T-helper 1 cell treated with Interleukin-12 subunit alpha and Interleukin-12 subunit beta and Interleukin-4 antibody, amounts not matched to agents 30 μg/mL and 1 μg/mL, for 36 hours (primary cell): ENCODE data around the gene DVL3.
"Not testable (repeated sequence)": the region's sequence is repeated elsewhere in the genome, so short reads cannot be mapped to it uniquely, and the experiment has no call there.

Source experiments
- H3K27ac Mint-ChIP-seq: one replicate; pipeline ENCODE4 v1.8.0; 2021; ENCODE audit warnings: mild to moderate bottlenecking, mixed read lengths
- H3K27me3 Mint-ChIP-seq: one replicate; pipeline ENCODE4 v1.8.0; 2021; ENCODE audit warnings: low read depth, mixed read lengths
- H3K36me3 Mint-ChIP-seq: one replicate; pipeline ENCODE4 v1.8.0; 2021; ENCODE audit warnings: low read depth, mixed read lengths
- H3K4me1 Mint-ChIP-seq: one replicate; pipeline ENCODE4 v1.8.0; 2021; ENCODE audit warnings: low read depth, mixed read lengths
- H3K4me3 Mint-ChIP-seq: one replicate; pipeline ENCODE4 v1.8.0; 2021; ENCODE audit warnings: mild to moderate bottlenecking, moderate library complexity, mixed read lengths
- H3K9me3 Mint-ChIP-seq: one replicate; pipeline ENCODE4 v1.8.0; 2021; ENCODE audit warnings: mixed read lengths

The DVL3 gene

DNA sequence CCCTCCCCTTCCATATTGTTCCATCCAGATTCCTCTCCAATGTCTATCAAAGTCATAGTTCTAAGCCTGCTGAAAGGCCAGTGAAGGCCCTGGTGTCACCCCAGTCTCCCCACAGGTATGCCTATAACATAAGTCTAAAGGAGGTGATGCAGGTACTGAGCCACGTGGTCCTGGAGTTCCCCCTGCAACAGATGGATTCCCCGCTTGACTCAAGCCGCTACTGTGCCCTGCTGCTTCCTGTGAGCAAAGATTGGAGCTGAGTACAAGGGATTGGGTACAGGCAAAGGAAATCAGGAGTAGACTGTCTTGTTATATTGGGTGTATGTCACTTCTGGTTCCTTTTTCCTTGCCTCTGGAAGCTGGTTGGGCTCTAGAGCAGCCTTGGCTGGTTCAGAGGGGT is 11.8 kb upstream of the DVL3 start:
- H3K4me3 Mint-ChIP-seq = no peak overlapping the region
- peaks cover 3% of the 10 kb centered on the region for H3K4me1 Mint-ChIP-seq
- no peaks in the 10 kb centered on the region for H3K27me3 Mint-ChIP-seq
- H3K27ac Mint-ChIP-seq = no peak overlapping the region
- no peaks in the 10 kb centered on the region for H3K9me3 Mint-ChIP-seq
- H3K36me3 Mint-ChIP-seq = peaks cover 29% of the 10 kb centered on the region

DNA sequence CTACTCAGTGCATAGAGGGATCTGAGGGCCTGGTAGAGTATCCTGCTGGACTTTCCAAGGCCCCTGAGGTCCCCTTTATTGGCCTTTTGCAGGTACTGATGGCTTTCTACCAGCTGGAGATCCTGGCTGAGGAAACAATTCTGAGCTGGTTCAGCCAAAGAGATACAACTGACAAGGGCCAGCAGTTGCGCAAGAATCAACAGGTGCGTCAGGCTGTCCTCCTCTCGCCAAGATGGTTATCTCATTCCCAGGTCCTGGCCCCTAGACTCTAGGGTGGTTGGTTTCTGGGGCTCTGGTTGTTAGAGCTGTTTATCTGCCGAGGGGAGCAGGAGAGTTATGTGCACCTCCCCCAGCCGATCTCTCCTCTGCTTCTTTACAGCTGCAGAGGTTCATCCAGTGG is 10.7 kb upstream of the DVL3 start:
- Mint-ChIP-seq H3K36me3 (peaks cover 29% of the 10 kb centered on the region), H3K9me3 (no peaks in the 10 kb centered on the region), H3K27me3 (no peaks in the 10 kb centered on the region), H3K27ac (no peak overlapping the region), H3K4me1 (peaks cover 3% of the 10 kb centered on the region), H3K4me3 (no peak overlapping the region)

DNA sequence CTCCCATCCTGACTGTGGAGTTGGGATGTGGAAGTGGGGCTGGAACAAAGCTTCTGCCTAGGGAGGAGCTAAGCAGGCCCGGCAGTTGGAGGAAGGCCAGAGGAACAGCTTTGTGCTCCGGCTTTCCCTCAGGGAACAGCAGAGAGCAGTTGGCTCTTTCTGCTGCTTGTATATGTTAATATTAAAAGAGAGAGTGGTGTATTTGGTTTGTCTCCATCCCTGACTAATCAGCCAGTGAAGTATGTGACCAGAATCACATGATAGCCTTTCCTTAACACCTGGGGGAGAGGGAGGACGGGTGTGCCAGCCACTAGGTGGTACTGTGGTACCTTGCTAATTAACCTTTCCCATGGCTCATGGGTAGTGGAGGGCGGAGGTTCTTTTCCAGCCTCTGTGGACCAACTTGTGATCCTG is 10.1 kb upstream of the DVL3 start:
- Mint-ChIP-seq H3K9me3 (no peaks in the 10 kb centered on the region), H3K36me3 (peaks cover 27% of the 10 kb centered on the region), H3K27ac (no peak overlapping the region), H3K4me1 (peaks cover 3% of the 10 kb centered on the region), H3K4me3 (no peak overlapping the region), H3K27me3 (no peaks in the 10 kb centered on the region)

DNA sequence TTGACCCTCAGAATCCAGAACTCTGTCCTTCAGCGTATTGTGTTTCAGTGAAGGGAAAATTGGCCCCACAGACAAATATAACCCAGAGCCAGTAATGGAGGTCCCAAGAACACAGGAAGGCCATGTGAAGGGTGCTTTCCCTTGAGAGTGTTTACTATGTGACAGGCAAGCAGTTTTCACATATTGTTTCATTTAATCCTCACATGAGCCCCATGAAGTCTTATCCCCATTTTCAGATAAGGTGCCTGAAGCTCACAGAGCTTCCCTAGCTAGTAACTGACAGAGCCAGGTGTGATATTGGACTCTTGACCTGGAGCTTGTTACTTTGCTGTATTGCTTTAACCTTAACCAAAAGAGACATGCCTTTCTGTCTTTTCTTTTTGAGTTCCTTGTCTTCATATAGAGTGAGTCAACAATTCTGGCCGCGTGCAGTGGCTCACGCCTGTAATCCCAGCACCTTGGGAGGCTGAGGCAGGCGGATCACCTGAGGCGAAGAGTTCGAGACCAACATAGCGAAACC is 9.4 kb upstream of the DVL3 start:
- H3K27ac Mint-ChIP-seq = no peak overlapping the region

DNA sequence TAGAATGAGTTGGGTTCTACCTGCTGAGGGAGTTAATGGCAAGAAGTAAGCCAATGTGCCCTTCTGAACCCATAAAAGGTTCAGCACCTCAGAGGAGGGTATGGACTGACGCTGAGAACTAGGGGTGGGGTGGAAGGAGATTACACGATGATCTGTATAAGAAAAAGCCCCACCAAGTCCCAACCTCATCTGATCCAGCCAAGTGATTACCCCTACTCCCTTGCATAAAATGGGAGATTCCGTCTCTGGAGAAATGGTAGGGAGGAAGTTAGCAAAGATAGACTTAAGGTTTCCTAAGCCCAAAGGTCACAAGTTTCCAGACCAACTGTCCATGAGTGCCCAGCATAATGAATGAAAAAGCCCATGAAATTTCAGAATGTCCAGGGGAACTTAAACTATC is 7.1 kb upstream of the DVL3 start:
- Mint-ChIP-seq H3K4me3 (no peak overlapping the region), H3K27ac (no peak overlapping the region), H3K4me1 (no peaks in the 10 kb centered on the region), H3K36me3 (peaks cover 10% of the 10 kb centered on the region), H3K27me3 (no peaks in the 10 kb centered on the region), H3K9me3 (no peaks in the 10 kb centered on the region)

More for the DNA sequence above, 9.4 kb upstream of the DVL3 start:
- peaks cover 3% of the 10 kb centered on the region for H3K4me1 Mint-ChIP-seq
- peaks cover 22% of the 10 kb centered on the region for H3K36me3 Mint-ChIP-seq
- no peak overlapping the region for H3K4me3 Mint-ChIP-seq
- H3K27me3 Mint-ChIP-seq = no peaks in the 10 kb centered on the region
- H3K9me3 Mint-ChIP-seq = no peaks in the 10 kb centered on the region

DNA sequence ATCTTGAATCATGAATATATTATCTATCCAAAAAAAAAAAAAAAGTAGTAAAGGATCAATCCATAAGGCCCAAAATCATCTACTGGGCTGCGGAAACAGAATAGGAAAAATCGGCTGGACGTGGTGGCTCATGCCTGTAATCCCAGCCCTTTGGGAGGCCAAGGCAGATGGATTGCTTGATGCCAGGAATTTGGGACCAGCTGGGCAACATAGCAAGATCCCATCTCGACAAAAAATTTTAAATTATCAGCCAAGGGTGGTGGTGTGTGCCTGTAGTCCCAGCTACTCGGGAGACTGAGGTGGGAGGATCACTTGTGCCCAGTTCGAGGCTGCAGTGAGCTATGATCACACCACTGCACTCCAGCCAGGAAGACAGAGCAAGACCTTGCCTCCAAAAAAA is 6.1 kb upstream of the DVL3 start:
- H3K9me3 Mint-ChIP-seq = no peaks in the 10 kb centered on the region
- no peak overlapping the region for H3K27ac Mint-ChIP-seq

DNA sequence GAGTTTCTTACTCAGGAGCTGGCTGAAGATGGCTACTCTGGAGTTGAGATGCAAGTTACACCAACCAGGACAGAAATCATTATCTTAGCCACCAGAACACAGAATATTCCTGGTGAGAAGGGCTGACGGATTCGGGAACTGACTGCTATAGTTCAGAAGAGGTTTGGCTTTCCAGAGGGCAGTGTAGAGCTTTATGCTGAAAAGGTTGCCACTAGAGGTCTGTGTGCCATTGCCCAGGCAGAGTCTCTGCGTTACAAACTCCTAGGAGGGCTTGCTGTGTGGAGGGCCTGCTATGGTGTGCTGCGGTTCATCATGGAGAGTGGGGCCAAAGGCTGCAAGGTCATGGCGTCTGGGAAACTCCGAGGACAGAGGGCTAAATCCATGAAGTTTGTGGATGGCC is 5.4 kb upstream of the DVL3 start:
- not testable (repeated sequence) for H3K9me3 Mint-ChIP-seq, H3K36me3 Mint-ChIP-seq, H3K4me1 Mint-ChIP-seq

More for the DNA sequence above, 6.1 kb upstream of the DVL3 start:
- H3K4me1 Mint-ChIP-seq = no peaks in the 10 kb centered on the region
- H3K27me3 Mint-ChIP-seq = no peaks in the 10 kb centered on the region
- H3K36me3 Mint-ChIP-seq = peaks cover 6% of the 10 kb centered on the region
- H3K4me3 Mint-ChIP-seq = no peak overlapping the region

DNA sequence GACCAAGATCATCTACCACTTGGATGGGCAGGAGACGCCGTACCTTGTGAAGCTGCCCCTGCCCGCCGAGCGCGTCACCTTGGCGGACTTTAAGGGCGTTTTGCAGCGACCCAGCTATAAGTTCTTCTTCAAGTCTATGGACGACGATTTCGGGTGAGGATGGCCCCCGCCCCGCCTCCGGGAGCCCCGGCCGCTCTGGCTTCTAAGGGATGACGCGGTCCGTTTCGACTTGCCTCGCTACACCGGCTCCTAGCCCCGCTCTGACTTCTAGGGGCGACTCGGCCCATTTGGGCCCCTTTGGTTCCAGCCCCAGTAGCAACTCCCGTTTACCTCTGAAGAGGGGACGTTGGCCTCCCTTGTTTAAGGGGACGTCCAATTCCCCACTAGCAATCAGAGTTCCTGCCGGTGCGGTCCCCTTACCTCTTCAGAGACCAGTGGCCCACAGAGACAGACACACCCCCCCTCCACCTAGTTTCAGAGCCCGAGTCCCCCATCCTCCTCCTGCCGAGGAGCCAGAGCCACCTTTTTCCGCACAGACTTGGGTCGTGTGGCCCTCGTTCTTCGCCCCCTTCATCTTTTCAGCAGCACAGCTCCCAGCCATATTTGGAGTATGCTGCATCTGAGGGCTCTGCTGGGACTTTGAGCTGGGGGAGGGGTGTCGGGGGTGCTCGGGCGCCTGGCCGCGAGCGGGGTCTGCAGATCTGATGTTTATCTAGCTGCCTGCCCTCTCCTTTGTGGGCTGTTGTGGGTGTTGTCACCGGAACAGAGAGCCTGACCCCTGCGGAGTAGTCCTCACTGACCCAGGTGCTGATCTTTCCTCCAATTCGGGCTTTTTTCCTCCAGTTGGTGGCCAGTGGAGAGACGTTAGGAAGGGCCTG is 706 bp downstream of the DVL3 start:
- H3K27me3 Mint-ChIP-seq = no peaks in the 10 kb centered on the region
- no peaks in the 10 kb centered on the region for H3K9me3 Mint-ChIP-seq
- peak overlapping the region; percentile 92 for H3K4me3 Mint-ChIP-seq
- peaks cover 20% of the 10 kb centered on the region for H3K4me1 Mint-ChIP-seq
- H3K27ac Mint-ChIP-seq = peak overlapping the region; percentile 80
- peaks cover 1% of the 10 kb centered on the region for H3K36me3 Mint-ChIP-seq

More for the DNA sequence above, 5.4 kb upstream of the DVL3 start:
- not testable (repeated sequence) for H3K4me3 Mint-ChIP-seq, H3K27me3 Mint-ChIP-seq, H3K27ac Mint-ChIP-seq

DNA sequence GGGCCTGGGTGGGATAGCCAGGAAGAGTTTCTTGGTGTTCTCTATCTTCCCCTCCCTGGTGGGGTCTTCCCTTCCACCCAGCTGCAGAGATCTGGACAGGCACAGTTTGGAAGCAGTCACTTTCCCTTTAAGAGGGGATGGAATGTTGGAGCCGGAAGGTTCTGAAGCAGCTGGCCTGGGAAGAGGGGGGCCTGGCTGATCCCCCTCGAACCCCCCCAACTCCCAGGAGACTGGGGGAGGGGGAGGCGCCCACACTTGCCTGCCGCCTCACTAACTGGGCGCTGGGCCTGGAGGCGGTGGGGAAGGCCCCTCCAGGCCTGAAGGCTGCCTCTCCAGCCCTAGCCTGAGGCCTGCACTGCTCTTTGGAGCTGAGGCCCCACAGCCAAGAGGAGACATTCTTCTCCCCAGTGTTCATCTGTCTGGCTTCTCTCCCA is 1.4 kb downstream of the DVL3 start:
- H3K9me3 Mint-ChIP-seq = no peaks in the 10 kb centered on the region
- peak overlapping the region; percentile 92 for H3K4me3 Mint-ChIP-seq
- peak overlapping the region; percentile 80 for H3K27ac Mint-ChIP-seq
- peaks cover 1% of the 10 kb centered on the region for H3K36me3 Mint-ChIP-seq
- H3K27me3 Mint-ChIP-seq = no peaks in the 10 kb centered on the region
- peaks cover 20% of the 10 kb centered on the region for H3K4me1 Mint-ChIP-seq

DNA sequence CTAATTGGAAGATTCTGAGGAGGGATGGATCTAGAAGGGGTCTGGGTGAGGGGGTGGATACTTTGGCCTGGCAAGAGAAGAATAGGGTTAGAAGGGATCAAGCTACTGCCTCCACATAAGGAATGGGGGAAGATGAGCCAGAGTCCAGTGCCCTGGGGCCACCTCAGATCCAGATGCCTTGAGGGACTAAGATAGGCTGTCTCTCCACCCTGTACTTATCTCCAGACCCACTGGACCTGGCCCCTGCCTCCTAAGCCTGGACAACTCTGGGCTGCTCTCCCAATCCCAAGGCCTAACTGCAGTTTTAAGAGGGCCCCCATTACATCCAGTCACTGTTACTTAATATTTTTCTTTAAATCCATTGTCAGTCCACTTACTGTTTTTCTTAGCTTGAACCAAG is 2.0 kb downstream of the DVL3 start:
- H3K36me3 Mint-ChIP-seq = peaks cover 1% of the 10 kb centered on the region
- peaks cover 20% of the 10 kb centered on the region for H3K4me1 Mint-ChIP-seq
- no peaks in the 10 kb centered on the region for H3K27me3 Mint-ChIP-seq
- H3K27ac Mint-ChIP-seq = peak overlapping the region; percentile 64
- H3K9me3 Mint-ChIP-seq = no peaks in the 10 kb centered on the region
- peak overlapping the region; percentile 92 for H3K4me3 Mint-ChIP-seq

DNA sequence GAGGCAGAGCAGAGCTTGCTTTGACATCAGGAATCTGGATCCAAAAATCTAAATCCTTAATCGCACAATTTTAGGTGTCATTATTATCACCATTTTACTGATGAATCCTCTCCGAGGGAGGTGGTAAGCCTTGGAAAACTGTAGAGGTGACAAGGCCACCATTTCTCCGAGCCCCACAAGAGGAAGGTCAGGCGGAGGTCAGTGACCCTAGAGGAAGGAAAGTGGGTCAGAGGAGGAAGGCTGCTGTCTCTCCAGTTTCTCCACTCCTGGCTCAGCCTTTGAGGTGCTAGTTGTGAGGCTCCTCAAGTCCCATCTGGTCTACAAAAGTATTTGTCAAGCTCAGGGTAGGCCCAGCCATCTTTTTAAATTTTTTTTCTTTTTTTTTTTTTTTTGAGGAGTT is 3.2 kb downstream of the DVL3 start:
- H3K36me3 Mint-ChIP-seq = peaks cover 1% of the 10 kb centered on the region
- H3K9me3 Mint-ChIP-seq = no peaks in the 10 kb centered on the region
- H3K27ac Mint-ChIP-seq = no peak overlapping the region
- no peak overlapping the region for H3K4me3 Mint-ChIP-seq
- no peaks in the 10 kb centered on the region for H3K27me3 Mint-ChIP-seq
- H3K4me1 Mint-ChIP-seq = peaks cover 20% of the 10 kb centered on the region

DNA sequence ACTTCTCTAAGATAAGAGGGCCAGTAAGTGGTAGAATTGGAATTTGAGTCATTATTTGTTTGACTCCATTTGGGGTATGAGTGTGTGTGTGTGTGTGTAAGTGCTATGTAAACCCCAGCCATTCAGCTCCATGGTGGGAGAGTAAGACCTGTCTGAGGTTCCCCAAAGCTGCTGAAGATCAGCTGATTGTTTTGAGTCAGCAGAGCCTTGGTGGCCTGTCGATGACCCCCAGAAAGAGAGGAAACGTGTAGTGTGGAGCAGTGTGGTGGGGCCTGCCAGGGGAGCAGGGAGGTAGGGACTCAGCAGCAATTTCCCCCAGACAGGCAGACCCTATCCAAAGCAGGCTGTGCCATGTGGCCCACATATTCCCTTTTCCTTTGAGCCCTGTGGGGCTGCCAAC is 5.3 kb downstream of the DVL3 start:
- no peak overlapping the region for H3K27ac Mint-ChIP-seq
- no peaks in the 10 kb centered on the region for H3K9me3 Mint-ChIP-seq
- no peak overlapping the region for H3K4me3 Mint-ChIP-seq
- H3K27me3 Mint-ChIP-seq = no peaks in the 10 kb centered on the region
- peaks cover 22% of the 10 kb centered on the region for H3K4me1 Mint-ChIP-seq
- H3K36me3 Mint-ChIP-seq = peaks cover 9% of the 10 kb centered on the region

DNA sequence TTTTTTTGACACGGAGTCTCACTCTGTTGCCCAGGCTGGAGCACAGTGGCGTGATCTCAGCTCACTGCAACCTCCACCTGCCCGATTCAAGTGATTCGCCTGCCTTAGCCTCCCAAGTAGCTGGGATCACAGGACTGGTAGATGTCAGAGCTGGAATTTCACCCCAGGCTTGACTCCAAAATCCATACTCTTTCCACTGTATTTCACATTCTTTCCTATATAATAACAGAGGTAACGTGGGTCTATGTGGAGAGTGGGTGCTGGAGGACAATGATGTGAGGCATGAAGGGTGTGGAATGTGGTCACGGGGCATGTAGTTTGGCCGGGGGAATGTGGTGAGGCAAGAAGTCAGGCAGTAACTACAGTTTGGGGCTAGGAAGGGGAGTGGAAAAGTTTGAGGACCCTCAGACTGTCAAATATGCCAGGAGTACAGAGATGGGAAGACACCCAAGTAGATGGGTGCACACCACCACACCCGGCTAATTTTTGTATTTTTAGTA is 7.4 kb downstream of the DVL3 start:
- peaks cover 11% of the 10 kb centered on the region for H3K4me1 Mint-ChIP-seq
- not testable (repeated sequence) for H3K27me3 Mint-ChIP-seq, H3K4me3 Mint-ChIP-seq, H3K9me3 Mint-ChIP-seq, H3K27ac Mint-ChIP-seq
- H3K36me3 Mint-ChIP-seq = peaks cover 13% of the 10 kb centered on the region

DNA sequence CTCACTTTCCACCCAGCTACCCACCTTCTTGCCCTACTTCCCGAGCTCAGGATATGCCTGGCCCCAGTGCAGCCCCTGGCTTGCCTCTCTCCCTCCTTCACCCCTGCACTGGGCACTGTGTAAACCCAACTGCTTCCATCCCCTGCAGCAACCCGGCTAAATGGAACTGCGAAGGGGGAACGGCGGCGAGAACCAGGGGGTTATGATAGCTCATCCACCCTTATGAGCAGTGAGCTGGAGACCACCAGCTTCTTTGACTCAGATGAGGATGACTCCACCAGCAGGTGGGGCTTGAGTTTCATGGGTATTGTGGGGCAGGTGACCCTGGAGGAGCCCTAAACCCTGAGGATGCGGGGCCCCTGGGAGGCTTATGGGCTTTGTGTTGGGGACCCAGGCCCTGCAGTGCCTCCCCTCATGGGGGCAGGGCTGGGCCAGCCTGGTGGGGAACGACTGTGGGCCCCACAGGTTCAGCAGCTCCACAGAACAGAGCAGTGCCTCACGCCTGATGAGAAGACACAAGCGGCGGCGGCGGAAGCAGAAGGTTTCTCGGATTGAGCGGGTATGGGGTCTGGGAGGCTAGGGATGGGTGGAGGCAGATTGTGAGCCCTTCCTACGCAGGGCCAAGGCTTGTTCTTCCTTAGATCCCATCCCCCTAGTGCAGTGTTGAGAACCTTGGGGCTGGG is 9.6 kb downstream of the DVL3 start:
- no peak overlapping the region for H3K27ac Mint-ChIP-seq
- no peak overlapping the region for H3K4me3 Mint-ChIP-seq
- no peaks in the 10 kb centered on the region for H3K9me3 Mint-ChIP-seq
- peaks cover 13% of the 10 kb centered on the region for H3K36me3 Mint-ChIP-seq
- no peaks in the 10 kb centered on the region for H3K27me3 Mint-ChIP-seq
- peaks cover 8% of the 10 kb centered on the region for H3K4me1 Mint-ChIP-seq

DNA sequence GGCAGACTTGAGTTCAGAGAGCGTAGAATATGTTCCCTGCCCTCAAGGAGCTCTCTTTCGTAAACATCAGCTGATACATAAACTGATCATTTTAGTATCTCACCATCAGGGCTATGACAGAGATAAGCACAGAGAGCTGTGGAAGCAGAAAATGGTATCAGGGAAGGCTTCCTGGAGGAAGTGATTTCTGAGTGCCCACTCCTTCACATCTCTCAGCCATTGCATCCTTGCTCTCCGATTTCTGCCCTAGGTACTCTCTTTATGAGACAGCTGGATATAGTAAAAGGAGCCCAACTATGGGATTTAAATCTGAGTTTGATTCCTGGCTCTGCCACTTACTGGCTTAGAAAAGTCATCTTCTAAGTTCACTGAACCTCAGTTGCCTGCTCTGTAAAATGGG is 10.4 kb downstream of the DVL3 start:
- Mint-ChIP-seq H3K36me3 (peaks cover 13% of the 10 kb centered on the region), H3K27me3 (no peaks in the 10 kb centered on the region), H3K4me3 (no peak overlapping the region), H3K9me3 (no peaks in the 10 kb centered on the region), H3K4me1 (peaks cover 2% of the 10 kb centered on the region), H3K27ac (no peak overlapping the region)
